Measurements from ENCODE around the gene NOC3L.

Gene NOC3L

GRCh38 chr10:94349327-94349726 lies 13.4 kb downstream of the NOC3L start:
- peak; percentile 31 for DNase-seq (ENCODE audit: low read depth)
- TF ChIP-seq, protein P1, sequence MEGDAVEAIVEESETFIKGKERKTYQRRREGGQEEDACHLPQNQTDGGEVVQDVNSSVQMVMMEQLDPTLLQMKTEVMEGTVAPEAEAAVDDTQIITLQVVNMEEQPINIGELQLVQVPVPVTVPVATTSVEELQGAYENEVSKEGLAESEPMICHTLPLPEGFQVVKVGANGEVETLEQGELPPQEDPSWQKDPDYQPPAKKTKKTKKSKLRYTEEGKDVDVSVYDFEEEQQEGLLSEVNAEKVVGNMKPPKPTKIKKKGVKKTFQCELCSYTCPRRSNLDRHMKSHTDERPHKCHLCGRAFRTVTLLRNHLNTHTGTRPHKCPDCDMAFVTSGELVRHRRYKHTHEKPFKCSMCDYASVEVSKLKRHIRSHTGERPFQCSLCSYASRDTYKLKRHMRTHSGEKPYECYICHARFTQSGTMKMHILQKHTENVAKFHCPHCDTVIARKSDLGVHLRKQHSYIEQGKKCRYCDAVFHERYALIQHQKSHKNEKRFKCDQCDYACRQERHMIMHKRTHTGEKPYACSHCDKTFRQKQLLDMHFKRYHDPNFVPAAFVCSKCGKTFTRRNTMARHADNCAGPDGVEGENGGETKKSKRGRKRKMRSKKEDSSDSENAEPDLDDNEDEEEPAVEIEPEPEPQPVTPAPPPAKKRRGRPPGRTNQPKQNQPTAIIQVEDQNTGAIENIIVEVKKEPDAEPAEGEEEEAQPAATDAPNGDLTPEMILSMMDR (conservative IDR thresholded peaks at IDR 0.05; ENCODE audit: low read length), result no peak; the same call in 1 of the 2 replicates
- H3K4me3 ChIP-seq (ENCODE audit: low read length), result no peak overlapping the region

- DNase-seq (ENCODE audit: low read depth), result no peak
- TF ChIP-seq, protein P1 (conservative IDR thresholded peaks at IDR 0.05; ENCODE audit: low read length), result no peak
- no peak overlapping the region for H3K4me3 ChIP-seq (ENCODE audit: low read length)
Measured at GRCh38 chr10:94344522-94345122, 18.1 kb downstream of the NOC3L start.

GRCh38 chr10:94343151-94343550 lies 19.6 kb downstream of the NOC3L start:
- DNase-seq (ENCODE audit: low read depth), result no peak
- TF ChIP-seq, protein P1 (conservative IDR thresholded peaks at IDR 0.05; ENCODE audit: low read length), result no peak
- H3K4me3 ChIP-seq (ENCODE audit: low read length), result no peak overlapping the region

DNA sequence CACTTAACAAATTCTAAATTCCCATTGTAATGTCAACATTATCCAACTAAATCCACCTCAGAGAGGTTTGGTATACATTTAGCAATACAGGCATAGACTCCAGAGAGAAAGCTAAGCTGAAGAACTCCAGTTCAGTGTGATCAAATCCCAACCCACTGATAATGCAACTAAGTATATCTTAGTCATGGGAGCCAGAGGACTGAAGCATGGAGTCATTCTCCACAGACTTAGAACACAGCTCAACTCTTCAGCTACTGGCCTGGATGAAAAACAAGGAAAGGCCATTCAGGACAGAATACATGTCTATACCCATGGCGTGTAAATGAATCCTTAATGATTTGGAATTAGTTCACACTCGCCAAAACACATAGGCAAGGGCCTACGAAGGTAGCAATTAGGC lies 27.9 kb downstream of the NOC3L start:
- DNase-seq (ENCODE audit: low read depth), result no peak
- H3K4me3 ChIP-seq (ENCODE audit: low read length), result no peak overlapping the region
- TF ChIP-seq, protein P1 (conservative IDR thresholded peaks at IDR 0.05; ENCODE audit: low read length), result no peak

DNA sequence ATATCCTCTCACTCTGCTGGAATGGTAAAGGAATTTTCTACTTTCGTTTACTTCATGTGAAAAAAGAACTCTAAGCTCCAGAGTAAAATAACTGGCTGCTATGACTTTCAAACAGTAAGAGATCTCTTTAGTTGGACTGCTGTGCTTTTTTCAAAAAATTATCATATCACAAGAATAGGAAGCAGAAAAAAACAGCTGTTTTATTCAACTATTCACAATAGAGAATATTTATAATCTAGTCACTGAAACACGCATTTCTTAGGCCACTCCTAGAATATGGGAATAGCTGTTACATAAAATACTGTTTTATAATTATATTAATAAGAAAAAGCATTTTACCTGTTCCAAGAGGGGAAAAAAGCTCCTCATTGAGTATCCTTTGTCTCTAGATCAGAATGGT lies 29.7 kb downstream of the NOC3L start:
- TF ChIP-seq, protein P1 (conservative IDR thresholded peaks at IDR 0.05; ENCODE audit: low read length), result no peak
- DNase-seq (ENCODE audit: low read depth), result no peak
- H3K4me3 ChIP-seq (ENCODE audit: low read length), result no peak overlapping the region

DNA sequence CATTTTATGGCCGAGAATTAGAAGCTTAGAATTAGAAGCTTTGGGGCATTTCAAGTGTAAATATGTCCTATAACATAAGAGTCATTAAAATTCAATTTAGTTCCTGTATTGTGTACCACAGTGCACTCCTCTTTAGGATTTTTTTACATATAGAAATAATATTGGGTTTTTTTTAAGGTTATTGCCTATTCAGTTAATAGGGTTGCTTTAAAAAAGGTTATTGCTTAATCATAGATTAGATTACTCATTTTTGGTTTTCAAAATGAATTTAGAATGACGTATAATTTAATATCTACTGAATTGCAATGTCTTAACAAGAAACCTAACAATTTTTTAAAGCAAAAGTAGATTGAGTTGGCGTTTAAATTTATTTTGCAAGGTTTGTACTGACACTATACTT lies 34.1 kb downstream of the NOC3L start:
- H3K4me3 ChIP-seq (ENCODE audit: low read length), result no peak overlapping the region
- no peak for DNase-seq (ENCODE audit: low read depth)
- TF ChIP-seq, protein P1 (conservative IDR thresholded peaks at IDR 0.05; ENCODE audit: low read length), result no peak

- H3K4me3 ChIP-seq (ENCODE audit: low read length), result no peak overlapping the region
- DNase-seq (ENCODE audit: low read depth), result no peak
- TF ChIP-seq, protein P1 (conservative IDR thresholded peaks at IDR 0.05; ENCODE audit: low read length), result no peak
Measured at GRCh38 chr10:94327649-94328048, 35.1 kb downstream of the NOC3L start.
